ENCODE measurements around the gene OPALIN.

DNA sequence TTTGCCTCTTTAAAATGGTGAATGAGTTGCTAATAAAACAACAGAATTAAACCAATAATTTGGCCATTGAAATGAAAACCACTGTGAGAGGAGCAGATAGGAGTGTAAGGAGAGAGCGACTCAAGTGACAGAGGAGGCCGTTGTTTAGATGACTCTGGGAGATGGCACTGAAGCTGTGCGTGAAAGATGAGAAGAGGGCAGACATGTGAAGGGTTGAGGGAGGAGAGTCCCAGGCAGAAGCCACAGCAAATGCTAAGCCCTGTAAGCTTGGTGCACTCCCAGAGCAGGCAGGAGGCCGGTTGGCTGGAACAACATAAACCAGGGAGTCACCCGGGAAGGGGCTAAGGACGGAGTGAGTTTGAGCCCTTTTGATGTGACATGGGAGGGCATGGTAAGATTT, 814 bp upstream of the OPALIN start:
- TF ChIP-seq, protein P1, sequence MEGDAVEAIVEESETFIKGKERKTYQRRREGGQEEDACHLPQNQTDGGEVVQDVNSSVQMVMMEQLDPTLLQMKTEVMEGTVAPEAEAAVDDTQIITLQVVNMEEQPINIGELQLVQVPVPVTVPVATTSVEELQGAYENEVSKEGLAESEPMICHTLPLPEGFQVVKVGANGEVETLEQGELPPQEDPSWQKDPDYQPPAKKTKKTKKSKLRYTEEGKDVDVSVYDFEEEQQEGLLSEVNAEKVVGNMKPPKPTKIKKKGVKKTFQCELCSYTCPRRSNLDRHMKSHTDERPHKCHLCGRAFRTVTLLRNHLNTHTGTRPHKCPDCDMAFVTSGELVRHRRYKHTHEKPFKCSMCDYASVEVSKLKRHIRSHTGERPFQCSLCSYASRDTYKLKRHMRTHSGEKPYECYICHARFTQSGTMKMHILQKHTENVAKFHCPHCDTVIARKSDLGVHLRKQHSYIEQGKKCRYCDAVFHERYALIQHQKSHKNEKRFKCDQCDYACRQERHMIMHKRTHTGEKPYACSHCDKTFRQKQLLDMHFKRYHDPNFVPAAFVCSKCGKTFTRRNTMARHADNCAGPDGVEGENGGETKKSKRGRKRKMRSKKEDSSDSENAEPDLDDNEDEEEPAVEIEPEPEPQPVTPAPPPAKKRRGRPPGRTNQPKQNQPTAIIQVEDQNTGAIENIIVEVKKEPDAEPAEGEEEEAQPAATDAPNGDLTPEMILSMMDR (IDR thresholded peaks at IDR 0.05) = no peak
- TF ChIP-seq POLR2A (IDR thresholded peaks at IDR 0.05) = no peak
